ENCODE measurements around the gene CNPY1.

The CNPY1 gene

DNA sequence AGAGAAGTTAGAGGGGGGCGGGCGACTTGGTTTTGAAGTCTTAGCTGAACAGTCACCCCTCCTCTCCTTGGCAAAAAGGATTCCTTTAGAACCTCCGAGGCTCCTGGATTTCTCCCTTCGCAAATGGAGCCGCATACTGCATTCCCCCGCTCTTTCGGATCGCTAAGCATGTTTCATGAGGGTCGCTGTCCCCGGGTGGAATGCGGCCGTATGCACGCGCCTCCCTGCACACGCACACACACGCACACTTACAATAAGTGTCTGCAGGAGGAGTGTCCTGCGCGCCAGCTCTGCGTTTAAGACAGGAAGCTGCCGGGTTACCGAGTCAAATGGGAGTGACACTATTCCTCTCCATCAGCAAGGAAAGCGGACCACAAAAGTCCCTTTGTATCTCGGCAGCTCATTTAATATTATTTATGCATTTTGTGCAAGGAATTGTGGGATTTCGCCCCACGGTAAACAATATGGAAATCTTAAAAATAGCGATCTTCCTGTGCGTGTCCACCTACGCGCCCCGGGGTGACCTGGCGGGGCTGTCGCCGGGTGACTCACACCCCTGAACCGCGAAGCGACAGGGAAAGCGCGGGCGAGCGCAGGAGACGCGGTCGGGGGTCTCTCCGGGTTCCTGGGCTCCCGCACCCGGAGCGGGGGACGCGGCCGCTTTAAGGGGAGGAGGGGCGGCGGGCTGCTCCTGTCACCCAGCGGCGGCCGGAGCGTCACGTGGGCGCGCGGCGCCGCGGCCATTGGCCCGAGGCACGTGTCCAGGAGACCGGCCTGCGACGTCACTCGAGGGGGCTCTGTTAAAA lies 89.4 kb downstream of the CNPY1 start:
- DNase-seq (ENCODE audit: low read depth in 1 of 2, low spot score in 1 of 2), result no peak

- DNase-seq (ENCODE audit: low read depth in 1 of 2, low spot score in 1 of 2), result no peak
These were observed 90.3 kb downstream of the CNPY1 start for GRCh38 chr7:155455776-155456737.

- no peak for DNase-seq (ENCODE audit: low read depth in 1 of 2, low spot score in 1 of 2)
These were observed 91.1 kb downstream of the CNPY1 start for GRCh38 chr7:155455132-155455693.

DNA sequence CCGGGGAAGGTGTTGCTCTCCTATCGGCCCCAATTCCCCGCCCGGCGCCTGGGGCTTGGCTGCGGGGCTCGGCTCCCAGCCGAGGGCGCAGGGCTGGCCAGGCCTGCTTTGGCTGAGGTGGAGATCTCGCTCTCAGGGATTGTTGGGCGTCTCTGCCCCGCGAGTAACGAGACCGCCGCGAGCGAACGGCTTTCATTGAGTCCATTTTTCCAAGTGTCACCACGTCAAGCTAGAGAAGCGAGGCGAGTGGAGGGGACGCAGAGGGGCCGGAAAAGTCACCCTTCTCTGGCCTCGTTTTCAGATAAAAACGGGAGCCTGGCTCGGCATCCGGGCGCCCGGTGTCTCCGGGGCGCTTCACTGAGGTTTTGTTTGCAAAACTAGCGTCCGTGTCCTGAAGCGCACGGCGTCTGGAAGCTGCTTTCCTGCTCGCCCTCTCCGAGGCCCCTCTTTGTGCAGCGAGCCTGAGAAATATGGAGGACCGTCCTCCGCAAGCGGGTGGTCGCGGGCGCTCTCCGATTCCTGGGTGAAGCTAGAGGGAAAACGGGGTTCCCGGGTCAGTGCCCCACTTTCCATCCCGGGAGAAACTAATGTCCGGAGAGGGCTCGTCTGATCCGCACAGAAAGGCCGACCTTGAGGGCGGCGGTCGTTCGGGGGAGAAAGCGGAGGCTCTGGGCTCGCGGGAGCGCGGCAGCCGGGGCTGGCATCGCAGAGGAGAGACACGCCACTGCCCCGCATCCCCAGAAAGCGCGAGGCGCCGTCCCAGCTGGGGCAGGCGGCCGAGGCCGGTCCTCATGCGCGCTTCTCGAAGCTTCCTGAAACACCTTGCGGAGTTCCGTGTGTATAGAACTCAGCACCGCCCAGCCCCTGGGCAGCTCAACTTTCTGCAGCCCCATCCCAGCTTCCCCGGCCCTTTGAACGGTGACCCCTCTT lies 91.9 kb downstream of the CNPY1 start:
- DNase-seq (ENCODE audit: low read depth in 1 of 2, low spot score in 1 of 2), result no peak

DNA sequence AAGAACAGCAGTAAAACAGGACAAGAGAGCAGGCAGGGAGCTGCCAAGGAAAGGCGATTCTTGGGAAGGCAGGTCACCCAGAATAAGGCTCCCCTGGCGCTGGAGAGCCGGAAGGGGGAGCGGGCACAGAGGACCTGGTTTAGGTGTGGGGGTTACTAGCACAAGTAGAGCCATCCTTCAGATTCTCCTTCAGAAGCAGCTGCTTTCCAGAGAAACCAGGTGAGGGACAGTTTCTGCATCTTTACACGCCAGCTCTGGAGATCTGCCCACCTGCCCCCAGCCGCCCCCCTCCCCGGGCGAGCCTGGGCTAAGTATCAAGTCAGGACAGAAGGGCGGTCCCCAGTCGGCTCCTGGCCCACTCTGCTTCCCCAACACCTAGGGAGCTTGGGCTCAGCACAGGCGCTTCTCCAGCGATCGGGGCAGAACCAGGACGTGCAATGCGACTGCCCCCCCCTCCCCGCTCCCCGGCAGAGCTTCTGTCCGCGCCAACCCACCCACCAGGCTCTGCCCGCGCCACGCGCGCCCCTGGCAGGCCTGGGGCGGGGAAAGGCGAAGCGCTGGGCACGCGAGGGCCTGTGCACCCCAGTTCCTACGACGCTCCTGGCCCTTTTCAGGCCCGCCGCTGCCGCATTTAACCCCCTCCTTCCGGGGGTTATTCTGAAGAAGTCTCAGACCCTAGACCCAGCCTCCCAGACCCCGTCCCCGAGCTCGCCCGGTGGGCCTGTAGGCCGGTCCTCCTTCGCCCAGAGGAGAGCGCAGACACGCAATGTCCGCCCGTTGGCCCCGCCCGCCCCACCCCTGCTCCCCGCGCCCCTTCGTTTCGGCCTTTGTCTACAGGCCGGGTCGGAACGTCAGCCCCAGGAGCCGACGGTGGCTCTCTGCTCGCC lies 92.8 kb downstream of the CNPY1 start:
- DNase-seq (ENCODE audit: low read depth in 1 of 2, low spot score in 1 of 2), result no peak

DNA sequence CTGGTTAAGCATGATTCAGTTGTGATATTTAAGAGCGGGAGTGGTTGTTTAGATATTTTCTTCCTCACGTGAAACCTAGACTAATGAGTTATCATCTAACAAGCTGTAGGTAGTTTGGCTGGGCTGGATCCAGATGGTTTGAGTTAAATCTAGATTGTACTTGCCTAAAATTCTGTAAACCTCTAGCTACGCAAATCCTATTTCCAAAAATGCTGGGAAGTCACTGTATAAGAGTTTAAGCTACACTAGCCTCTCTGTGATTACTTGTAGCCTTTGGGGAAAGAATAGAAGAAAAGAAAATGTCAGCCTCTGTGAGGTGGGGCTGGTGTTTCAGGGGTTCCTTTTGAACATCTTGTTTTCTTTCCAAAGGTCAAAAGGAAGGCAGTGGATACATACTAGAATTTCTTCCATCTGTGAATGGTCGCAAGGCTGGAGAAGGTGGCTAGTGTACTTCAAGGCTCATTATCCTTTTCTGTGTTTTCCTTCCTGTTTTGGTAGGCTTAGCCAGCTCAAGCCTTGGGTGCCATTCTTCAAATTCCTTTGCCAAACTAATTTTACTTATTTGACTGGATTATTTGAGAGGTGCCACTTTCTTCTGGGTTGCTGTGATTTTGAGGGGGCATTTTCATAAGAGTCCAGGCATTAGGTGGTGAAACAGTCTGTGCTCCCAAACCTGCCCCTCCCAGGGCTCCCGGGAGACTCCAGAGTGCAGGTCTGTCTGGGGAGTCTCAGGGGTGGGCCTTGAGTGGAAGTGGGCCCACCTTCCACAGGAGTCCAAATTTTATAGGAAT lies 93.7 kb downstream of the CNPY1 start:
- no peak for DNase-seq (ENCODE audit: low read depth in 1 of 2, low spot score in 1 of 2)

DNA sequence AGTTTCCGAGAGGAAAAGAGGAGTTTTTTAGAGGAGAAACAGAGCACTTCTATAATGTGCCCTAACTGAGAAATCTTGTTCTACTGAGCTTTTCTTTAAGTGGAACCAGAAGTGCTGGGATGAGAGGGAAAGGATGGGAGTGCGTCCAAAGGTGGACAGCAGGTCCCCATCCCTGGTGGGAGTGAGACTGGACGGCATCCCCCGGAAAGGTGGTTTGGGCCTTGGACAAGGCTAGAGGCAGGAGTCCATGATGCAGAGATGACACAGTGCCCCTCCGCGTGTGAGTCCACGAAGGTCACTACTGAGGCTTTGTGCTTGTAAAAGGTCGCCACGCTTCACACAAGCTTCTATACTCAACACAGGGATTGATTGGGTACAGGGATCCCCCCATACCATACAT lies 94.5 kb downstream of the CNPY1 start:
- no peak for DNase-seq (ENCODE audit: low read depth in 1 of 2, low spot score in 1 of 2)

Measured in activated CD4-positive, alpha-beta T cell treated with anti-CD3 and anti-CD28 coated beads, Interleukin-2, amount 50 U/mL, for 24 hours (primary cell).